MM.1S (cell line): Measurements from ENCODE around the gene HTR3B.

Source experiments
- DNase-seq: peaks from one replicate; pipeline ENCODE4 v3.0.0-alpha.2; 2015
- H2AFZ ChIP-seq: fragments of 300-600 bp; sonication (generic); 2 replicates; pipeline ENCODE4 v1.6.0; 2016; ENCODE audit warnings: antibody characterized with exemption, low read length
- H3F3A ChIP-seq: fragments of 300-600 bp; sonication (generic); 2 replicates; pipeline ENCODE4 v1.6.1; 2016; ENCODE audit warnings: mild to moderate bottlenecking, antibody characterized with exemption, low read length, moderate library complexity, mixed read lengths; ENCODE audit not compliant: insufficient read depth
- H3K27ac ChIP-seq: fragments of 300-600 bp; sonication (generic); 2 replicates; pipeline ENCODE4 v1.5.1; 2016; ENCODE audit warnings: mild to moderate bottlenecking, low read length
- H3K27me3 ChIP-seq: fragments of 300-600 bp; sonication (generic); replicated peaks from 2 replicates; pipeline ENCODE4 v1.6.0; 2016; ENCODE audit warnings: low read length; ENCODE audit not compliant: insufficient read depth
- H3K36me3 ChIP-seq: fragments of 300-600 bp; sonication (generic); replicated peaks from 2 replicates; pipeline ENCODE4 v1.6.1; 2016; ENCODE audit warnings: mild to moderate bottlenecking, low read length, mixed read lengths; ENCODE audit not compliant: insufficient read depth
- H3K4me1 ChIP-seq: fragments of 300-600 bp; sonication (generic); 2 replicates; pipeline ENCODE4 v1.6.1; 2016; ENCODE audit warnings: low read length, mixed read lengths
- H3K4me2 ChIP-seq: fragments of 300-600 bp; sonication (generic); 2 replicates; pipeline ENCODE4 v1.6.0; 2016; ENCODE audit warnings: low read depth, low read length
- H3K4me3 ChIP-seq: fragments of 300-600 bp; sonication (generic); 2 replicates; pipeline ENCODE4 v1.5.1; 2016; ENCODE audit warnings: low read length, mixed read lengths
- H3K79me2 ChIP-seq: fragments of 300-600 bp; sonication (generic); 2 replicates; pipeline ENCODE4 v1.6.1; 2016; ENCODE audit warnings: mixed run types, low read length, mixed read lengths
- H3K9ac ChIP-seq: fragments of 300-600 bp; sonication (generic); 2 replicates; pipeline ENCODE4 v1.6.1; 2016; ENCODE audit warnings: low read length, mixed read lengths
- H3K9me2 ChIP-seq: fragments of 300-600 bp; sonication (generic); replicated peaks from 2 replicates; pipeline ENCODE4 v1.6.1; 2016; ENCODE audit warnings: mild to moderate bottlenecking, low read length, mixed read lengths; ENCODE audit not compliant: insufficient read depth
- H3K9me3 ChIP-seq: fragments of 300-600 bp; sonication (generic); replicated peaks from 2 replicates; pipeline ENCODE4 v1.6.1; 2016; ENCODE audit warnings: mild to moderate bottlenecking, low read length, mixed read lengths; ENCODE audit not compliant: insufficient read depth
- H4K20me1 ChIP-seq: fragments of 300-600 bp; sonication (generic); 2 replicates; pipeline ENCODE4 v1.6.1; 2016; ENCODE audit warnings: mild to moderate bottlenecking, low read length, moderate library complexity, mixed read lengths; ENCODE audit not compliant: insufficient read depth
- CTCF ChIP-seq: fragments of 300-600 bp; sonication (generic); IDR thresholded peaks from 2 replicates; pipeline ENCODE4 v1.5.1; 2016; ENCODE audit warnings: antibody characterized with exemption, low read length, mixed read lengths
- EZH2 ChIP-seq: fragments of 300-600 bp; sonication (generic); optimal IDR thresholded peaks from 2 replicates; pipeline ENCODE3; 2017; ENCODE audit warnings: low read depth, mild to moderate bottlenecking, antibody characterized with exemption, low read length, mixed read lengths
- EZH2phosphoT487 ChIP-seq: fragments of 300-600 bp; sonication (generic); IDR thresholded peaks from 2 replicates; pipeline ENCODE4 v1.6.1; 2018; ENCODE audit warnings: antibody characterized with exemption, low read length

The HTR3B gene

GRCh38 chr11:113989381-113989780 lies 84.8 kb downstream of the HTR3B start:
- H3K9ac ChIP-seq = no peak overlapping the region
- H3K9me2 ChIP-seq = no peaks in the 10 kb centered on the region
- no peaks in the 10 kb centered on the region for H3K36me3 ChIP-seq
- no peaks in the 10 kb centered on the region for H3F3A ChIP-seq
- no peak overlapping the region for H2AFZ ChIP-seq
- no peaks in the 10 kb centered on the region for H3K27me3 ChIP-seq
- DNase-seq = no peak
- no peaks in the 10 kb centered on the region for H3K4me1 ChIP-seq
- no peaks in the 10 kb centered on the region for H3K9me3 ChIP-seq
- no peak for TF ChIP-seq EZH2phosphoT487
- TF ChIP-seq CTCF = no peak
- no peak for TF ChIP-seq EZH2
- H3K4me2 ChIP-seq = no peak overlapping the region
- H3K4me3 ChIP-seq = no peak overlapping the region
- H3K27ac ChIP-seq = no peak overlapping the region
- no peaks in the 10 kb centered on the region for H3K79me2 ChIP-seq
- no peaks in the 10 kb centered on the region for H4K20me1 ChIP-seq

- no peaks in the 10 kb centered on the region for H4K20me1 ChIP-seq
- H3K27ac ChIP-seq = no peak overlapping the region
- no peak overlapping the region for H2AFZ ChIP-seq
- H3K4me2 ChIP-seq = no peak overlapping the region
- H3K9me2 ChIP-seq = no peaks in the 10 kb centered on the region
- H3K4me3 ChIP-seq = no peak overlapping the region
- TF ChIP-seq CTCF (no peak), EZH2phosphoT487 (no peak), EZH2 (no peak)
- no peaks in the 10 kb centered on the region for H3K27me3 ChIP-seq
- no peak for DNase-seq
- no peaks in the 10 kb centered on the region for H3K9me3 ChIP-seq
- H3K4me1 ChIP-seq = no peaks in the 10 kb centered on the region
- no peaks in the 10 kb centered on the region for H3K79me2 ChIP-seq
- H3F3A ChIP-seq = no peaks in the 10 kb centered on the region
- H3K36me3 ChIP-seq = no peaks in the 10 kb centered on the region
- H3K9ac ChIP-seq = no peak overlapping the region
Observed at GRCh38 chr11:113989916-113990315, 85.3 kb downstream of the HTR3B start.

GRCh38 chr11:113991170-113991569 lies 86.6 kb downstream of the HTR3B start:
- no peaks in the 10 kb centered on the region for H3K27me3 ChIP-seq
- no peaks in the 10 kb centered on the region for H3K79me2 ChIP-seq
- no peak overlapping the region for H3K9ac ChIP-seq
- no peaks in the 10 kb centered on the region for H3K4me1 ChIP-seq
- no peak overlapping the region for H2AFZ ChIP-seq
- no peaks in the 10 kb centered on the region for H3K9me3 ChIP-seq
- peak; percentile 36 for DNase-seq
- no peaks in the 10 kb centered on the region for H3K9me2 ChIP-seq
- H3K27ac ChIP-seq = no peak overlapping the region
- H3K4me2 ChIP-seq = no peak overlapping the region
- no peak overlapping the region for H3K4me3 ChIP-seq
- TF ChIP-seq EZH2phosphoT487 (no peak), EZH2 (no peak), CTCF (no peak)
- no peaks in the 10 kb centered on the region for H4K20me1 ChIP-seq
- H3F3A ChIP-seq = no peaks in the 10 kb centered on the region
- H3K36me3 ChIP-seq = no peaks in the 10 kb centered on the region
